Measurements from ENCODE around the gene FRMPD1.
"Not testable (repeated sequence)": the region's sequence is repeated elsewhere in the genome, so short reads cannot be mapped to it uniquely, and the experiment has no call there.

The FRMPD1 gene

DNA sequence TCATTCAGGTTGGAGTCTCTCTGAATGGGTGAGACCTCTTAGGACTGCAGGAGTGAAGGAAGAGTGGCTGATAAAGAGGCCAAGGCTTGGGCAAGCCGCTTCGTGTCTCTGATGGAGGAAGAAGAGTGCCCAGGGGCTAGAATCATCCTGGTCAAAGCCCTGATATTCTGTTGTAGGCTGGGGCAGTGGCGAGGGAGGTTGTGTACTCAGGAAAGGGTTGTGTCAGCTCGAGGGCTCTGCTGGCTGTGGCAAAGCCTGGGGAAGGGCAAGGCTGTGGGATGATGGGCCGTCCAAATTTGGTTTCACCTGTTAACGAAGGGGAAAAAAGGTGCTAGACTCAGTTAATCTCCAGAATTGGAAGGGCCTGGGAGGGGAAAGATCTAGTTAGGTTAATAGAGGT, 100.4 kb downstream of the FRMPD1 start:
- Histone ChIP-seq H3K27ac (no peak overlapping the region), H3K4me3 (ENCODE audit: low read depth, low read length) (no peak overlapping the region), H3K36me3 (replicated peaks) (no peaks in the 10 kb centered on the region), H3K27me3 (replicated peaks) (no peaks in the 10 kb centered on the region)
- no peak for DNase-seq
- TF ChIP-seq, protein P1, sequence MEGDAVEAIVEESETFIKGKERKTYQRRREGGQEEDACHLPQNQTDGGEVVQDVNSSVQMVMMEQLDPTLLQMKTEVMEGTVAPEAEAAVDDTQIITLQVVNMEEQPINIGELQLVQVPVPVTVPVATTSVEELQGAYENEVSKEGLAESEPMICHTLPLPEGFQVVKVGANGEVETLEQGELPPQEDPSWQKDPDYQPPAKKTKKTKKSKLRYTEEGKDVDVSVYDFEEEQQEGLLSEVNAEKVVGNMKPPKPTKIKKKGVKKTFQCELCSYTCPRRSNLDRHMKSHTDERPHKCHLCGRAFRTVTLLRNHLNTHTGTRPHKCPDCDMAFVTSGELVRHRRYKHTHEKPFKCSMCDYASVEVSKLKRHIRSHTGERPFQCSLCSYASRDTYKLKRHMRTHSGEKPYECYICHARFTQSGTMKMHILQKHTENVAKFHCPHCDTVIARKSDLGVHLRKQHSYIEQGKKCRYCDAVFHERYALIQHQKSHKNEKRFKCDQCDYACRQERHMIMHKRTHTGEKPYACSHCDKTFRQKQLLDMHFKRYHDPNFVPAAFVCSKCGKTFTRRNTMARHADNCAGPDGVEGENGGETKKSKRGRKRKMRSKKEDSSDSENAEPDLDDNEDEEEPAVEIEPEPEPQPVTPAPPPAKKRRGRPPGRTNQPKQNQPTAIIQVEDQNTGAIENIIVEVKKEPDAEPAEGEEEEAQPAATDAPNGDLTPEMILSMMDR (IDR thresholded peaks at IDR 0.05; ENCODE audit: low read depth, low read length, missing control alignments) = no peak
- in situ Hi-C loops (cut with HindIII; ENCODE audit: low pct_ligation_motif_present, low sequenced_read_pairs) = no loop called here

- H3K36me3 ChIP-seq (replicated peaks); H3K27ac ChIP-seq; DNase-seq; H3K27me3 ChIP-seq (replicated peaks); in situ Hi-C loops (cut with HindIII; ENCODE audit: low pct_ligation_motif_present, low sequenced_read_pairs); H3K4me3 ChIP-seq (ENCODE audit: low read depth, low read length): not testable (repeated sequence)
These were observed 101.0 kb downstream of the FRMPD1 start for GRCh38 chr9:37751704-37752103.

GRCh38 chr9:37752112-37752511, 101.4 kb downstream of the FRMPD1 start:
- H3K36me3 ChIP-seq (replicated peaks); DNase-seq; H3K27me3 ChIP-seq (replicated peaks); in situ Hi-C loops (cut with HindIII; ENCODE audit: low pct_ligation_motif_present, low sequenced_read_pairs); H3K4me3 ChIP-seq (ENCODE audit: low read depth, low read length); H3K27ac ChIP-seq: not testable (repeated sequence)

GRCh38 chr9:37752642-37753488, 102.1 kb downstream of the FRMPD1 start:
- in situ Hi-C loops (cut with HindIII; ENCODE audit: low pct_ligation_motif_present, low sequenced_read_pairs) = no loop called here
- H3K36me3 ChIP-seq (replicated peaks) = no peaks in the 10 kb centered on the region
- no peak for DNase-seq
- TF ChIP-seq, protein P1 (IDR thresholded peaks at IDR 0.05; ENCODE audit: low read depth, low read length, missing control alignments) = no peak
- H3K27ac ChIP-seq = no peak overlapping the region
- H3K4me3 ChIP-seq (ENCODE audit: low read depth, low read length) = peak overlapping the region; percentile 80
- no peaks in the 10 kb centered on the region for H3K27me3 ChIP-seq (replicated peaks)

- peak within 1 kb of the TSS; percentile 65 for H3K27ac ChIP-seq
These were observed 102.9 kb downstream of the FRMPD1 start, which contains the start of gene TRMT10B for GRCh38 chr9:37753489-37754190. Gene TRMT10B, plus strand, starts transcription at chr9:37753805. Its CDS starts 8,127 bp downstream, at chr9:37761932.

DNA sequence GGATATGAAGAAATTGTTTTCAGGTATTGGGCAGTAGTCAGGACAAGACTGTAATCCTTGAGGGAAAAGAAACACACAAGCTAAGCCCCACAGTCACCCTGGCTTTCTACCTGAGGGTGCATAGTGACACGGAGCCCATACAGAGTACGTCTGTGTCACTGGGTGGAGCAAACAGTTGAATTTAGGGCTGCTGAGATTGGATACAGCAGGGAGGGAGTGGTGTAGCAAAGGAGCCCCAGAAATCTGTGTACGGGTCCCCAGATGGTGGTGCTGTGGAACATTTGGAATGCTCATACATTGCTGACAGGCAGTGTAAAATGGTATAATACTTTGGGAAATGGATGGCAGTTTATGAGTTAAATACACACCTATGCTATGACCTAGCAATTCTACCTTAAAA, 108.0 kb downstream of the FRMPD1 start:
- no peak overlapping the region for H3K27ac ChIP-seq
- no peak overlapping the region for H3K4me3 ChIP-seq (ENCODE audit: low read depth, low read length)
- in situ Hi-C loops (cut with HindIII; ENCODE audit: low pct_ligation_motif_present, low sequenced_read_pairs) = no loop called here
- H3K27me3 ChIP-seq (replicated peaks) = no peaks in the 10 kb centered on the region
- TF ChIP-seq, protein P1 (IDR thresholded peaks at IDR 0.05; ENCODE audit: low read depth, low read length, missing control alignments) = no peak
- no peak for DNase-seq
- no peaks in the 10 kb centered on the region for H3K36me3 ChIP-seq (replicated peaks)

More at GRCh38 chr9:37753489-37754190, 102.9 kb downstream of the FRMPD1 start, which contains the start of gene TRMT10B:
- TF ChIP-seq, protein P1 (IDR thresholded peaks at IDR 0.05; ENCODE audit: low read depth, low read length, missing control alignments) = peak; percentile 22
- DNase-seq = peak; percentile 54
- Histone ChIP-seq H3K27me3 (replicated peaks) (no peaks in the 10 kb centered on the region), H3K36me3 (replicated peaks) (no peaks in the 10 kb centered on the region), H3K4me3 (ENCODE audit: low read depth, low read length) (peak within 1 kb of the TSS; percentile 80)
- in situ Hi-C loops (cut with HindIII; ENCODE audit: low pct_ligation_motif_present, low sequenced_read_pairs) = no loop called here
